Posterior cingulate gyrus (tissue), 11 donors: ENCODE results near the gene PPP1R3A.
"Not testable (repeated sequence)": the region's sequence is repeated elsewhere in the genome, so short reads cannot be mapped to it uniquely, and the experiment has no call there.

Experiments used
- DNase-seq, 10 donors: peaks; one replicate each; pipeline versions ENCODE4 v3.0.0 to v3.0.0-alpha.2; 2020 to 2021; ENCODE audit warnings: mixed read lengths in 3 of 10
- intact Hi-C: fragments of 100-400 bp; cut with DNase I; formaldehyde crosslinking; loops from one replicate; pipeline ENCODE4 v1.15.1; 2023

PPP1R3A gene, protein sequence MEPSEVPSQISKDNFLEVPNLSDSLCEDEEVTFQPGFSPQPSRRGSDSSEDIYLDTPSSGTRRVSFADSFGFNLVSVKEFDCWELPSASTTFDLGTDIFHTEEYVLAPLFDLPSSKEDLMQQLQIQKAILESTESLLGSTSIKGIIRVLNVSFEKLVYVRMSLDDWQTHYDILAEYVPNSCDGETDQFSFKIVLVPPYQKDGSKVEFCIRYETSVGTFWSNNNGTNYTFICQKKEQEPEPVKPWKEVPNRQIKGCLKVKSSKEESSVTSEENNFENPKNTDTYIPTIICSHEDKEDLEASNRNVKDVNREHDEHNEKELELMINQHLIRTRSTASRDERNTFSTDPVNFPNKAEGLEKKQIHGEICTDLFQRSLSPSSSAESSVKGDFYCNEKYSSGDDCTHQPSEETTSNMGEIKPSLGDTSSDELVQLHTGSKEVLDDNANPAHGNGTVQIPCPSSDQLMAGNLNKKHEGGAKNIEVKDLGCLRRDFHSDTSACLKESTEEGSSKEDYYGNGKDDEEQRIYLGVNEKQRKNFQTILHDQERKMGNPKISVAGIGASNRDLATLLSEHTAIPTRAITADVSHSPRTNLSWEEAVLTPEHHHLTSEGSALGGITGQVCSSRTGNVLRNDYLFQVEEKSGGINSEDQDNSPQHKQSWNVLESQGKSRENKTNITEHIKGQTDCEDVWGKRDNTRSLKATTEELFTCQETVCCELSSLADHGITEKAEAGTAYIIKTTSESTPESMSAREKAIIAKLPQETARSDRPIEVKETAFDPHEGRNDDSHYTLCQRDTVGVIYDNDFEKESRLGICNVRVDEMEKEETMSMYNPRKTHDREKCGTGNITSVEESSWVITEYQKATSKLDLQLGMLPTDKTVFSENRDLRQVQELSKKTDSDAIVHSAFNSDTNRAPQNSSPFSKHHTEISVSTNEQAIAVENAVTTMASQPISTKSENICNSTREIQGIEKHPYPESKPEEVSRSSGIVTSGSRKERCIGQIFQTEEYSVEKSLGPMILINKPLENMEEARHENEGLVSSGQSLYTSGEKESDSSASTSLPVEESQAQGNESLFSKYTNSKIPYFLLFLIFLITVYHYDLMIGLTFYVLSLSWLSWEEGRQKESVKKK

DNA sequence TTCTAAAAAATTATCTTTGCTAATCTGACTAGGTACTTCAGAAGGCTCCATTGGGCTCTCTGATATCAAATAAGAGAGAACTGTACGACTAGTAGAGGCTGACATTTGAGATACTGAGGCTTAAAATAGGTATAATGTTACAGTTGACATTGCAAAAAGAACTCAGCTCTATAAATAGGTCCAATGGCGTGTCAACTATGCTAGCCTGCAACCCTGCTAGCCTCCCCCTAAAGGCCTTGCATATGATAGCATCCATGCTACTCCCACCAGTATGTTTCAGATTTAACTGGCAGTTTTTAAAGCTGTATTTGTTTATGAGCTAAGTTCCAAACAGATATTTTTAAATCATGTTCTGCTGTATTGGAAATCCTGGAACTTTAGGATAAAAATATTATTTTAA lies at the start of gene PPP1R3A:
Gene PPP1R3A, minus strand, starts transcription at position 64 of the 400 bp plus-strand sequence. Its CDS starts 13 bp downstream, at position 51.
- intact Hi-C loops: no loop called here
- DNase-seq: no peak

DNA sequence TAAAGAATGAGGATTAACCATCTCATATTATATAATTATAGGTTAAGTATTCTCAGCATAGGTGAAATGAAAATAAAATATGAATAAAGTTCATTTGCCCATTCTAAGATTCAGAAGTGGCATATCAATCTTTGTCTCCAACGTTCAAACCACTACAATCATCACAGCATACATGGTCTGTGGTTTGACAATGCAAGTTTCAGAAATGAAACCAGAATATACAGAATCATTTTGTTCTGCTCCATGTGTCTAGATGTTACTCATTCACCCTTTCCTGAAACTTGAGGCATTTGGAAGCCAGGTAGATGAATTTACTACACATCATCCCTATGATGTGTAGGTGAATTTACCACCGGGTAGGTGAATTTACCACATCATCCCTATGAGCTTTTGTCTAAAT lies 44.5 kb upstream of the PPP1R3A start:
- intact Hi-C loops: no loop called here
- DNase-seq: no peak

DNA sequence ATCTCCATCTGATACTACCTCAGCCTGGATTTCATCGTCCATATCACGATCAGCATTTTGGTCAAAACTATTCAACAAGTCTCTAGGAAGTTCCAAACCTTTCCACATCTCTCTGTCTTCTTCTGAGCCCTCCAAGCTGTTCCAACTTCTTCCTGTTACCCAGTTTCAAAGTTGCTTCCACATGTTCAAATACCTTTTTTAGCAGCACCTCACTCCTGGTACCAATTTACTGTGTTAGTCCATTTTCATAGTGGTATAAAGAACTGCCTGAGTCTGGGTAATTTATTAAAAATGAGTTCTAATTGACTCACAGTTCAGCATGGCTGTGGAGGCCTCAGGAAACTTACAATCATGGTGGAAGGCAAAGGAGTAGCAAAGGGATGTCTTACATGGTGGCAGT lies 41.1 kb upstream of the PPP1R3A start:
- no peak for DNase-seq
- intact Hi-C loops: no loop called here

DNA sequence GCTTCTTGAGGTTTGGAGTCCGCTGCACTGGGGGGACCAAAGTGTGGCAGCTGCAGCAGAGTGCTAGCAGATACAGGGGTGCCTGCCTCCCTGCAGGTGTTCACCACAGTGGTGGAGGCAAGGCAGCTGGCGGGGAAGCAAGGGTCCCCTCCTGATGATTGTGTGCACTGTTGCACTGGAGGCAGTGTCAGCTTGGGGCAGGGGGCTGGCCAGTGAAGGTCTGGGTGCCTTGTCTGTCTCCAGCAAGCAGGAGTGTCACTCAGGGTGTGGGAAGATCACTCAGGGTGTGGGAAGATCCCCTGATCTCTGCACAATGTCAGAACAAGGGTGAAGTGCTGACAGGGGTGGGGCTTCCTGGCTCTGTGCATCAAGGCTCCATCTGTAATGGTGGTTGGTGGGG lies 36.3 kb upstream of the PPP1R3A start:
- intact Hi-C loops: no loop called here
- peak in 1 of 10 donors; percentile 72 for DNase-seq

DNA sequence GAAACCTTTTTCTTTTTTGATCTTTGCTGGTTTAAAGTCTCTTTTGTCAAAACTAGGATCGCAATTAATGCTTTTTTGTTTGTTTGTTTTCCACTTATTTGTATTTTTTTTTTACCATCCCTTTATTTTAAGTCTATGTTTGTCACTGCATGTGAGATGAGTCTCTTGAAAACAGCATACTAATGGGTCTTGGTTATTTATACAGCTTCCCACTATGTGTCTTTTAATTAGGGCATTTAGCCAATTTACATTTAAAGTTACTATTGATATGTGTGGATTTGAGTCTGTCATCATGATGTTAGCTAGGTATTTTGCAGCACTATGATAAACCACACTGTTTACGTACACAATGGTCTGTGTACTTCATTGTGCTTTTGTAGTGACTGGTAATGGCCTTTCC lies 34.7 kb upstream of the PPP1R3A start:
- no peak for DNase-seq

DNA sequence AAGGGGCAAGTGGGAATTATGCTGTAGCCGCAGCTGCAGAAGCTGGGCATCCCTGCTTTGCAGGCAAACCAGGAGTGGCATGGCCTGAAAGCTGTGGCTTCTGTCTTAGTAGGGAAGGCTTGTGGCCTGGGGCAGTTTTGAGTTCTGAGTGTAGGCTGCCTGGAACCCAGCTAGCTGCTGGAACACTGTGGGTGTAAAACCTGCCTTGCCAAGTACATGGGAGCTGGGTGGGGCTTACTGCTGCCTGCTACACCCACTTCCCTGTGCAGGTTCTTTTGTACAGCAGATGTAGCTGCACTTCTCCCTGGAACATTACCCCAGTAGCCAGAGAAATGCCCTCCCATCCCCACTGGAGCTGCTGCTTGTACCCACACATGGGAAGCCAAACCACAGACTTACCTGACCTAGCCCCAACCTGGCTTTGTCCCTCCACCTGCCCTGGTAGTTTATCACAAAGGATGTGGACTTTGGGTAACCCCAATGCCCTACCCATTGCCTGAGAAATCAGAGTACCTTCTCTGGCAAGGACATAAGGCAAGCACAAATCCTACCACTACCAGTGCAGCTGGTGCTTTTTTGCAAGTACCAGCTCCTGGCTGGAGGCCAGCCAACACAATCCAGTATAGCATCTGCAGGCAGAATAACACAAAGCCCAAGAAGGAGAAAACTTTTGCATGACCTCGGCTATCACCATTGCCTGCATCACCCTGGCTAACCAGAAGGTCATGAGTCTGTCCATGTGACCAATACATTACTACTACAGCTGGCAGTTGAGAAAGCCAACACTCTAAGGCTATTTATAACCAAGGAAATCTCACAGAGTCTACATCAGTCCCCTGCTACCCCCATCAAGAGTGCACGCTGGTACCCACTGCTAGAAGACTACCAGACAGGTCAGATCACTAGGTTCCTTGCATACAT lies 26.5 kb upstream of the PPP1R3A start:
- intact Hi-C loops: no loop called here
- DNase-seq: peak in 8 of 10 donors; percentile 52 to 94 (median 76)

More for the DNA sequence above, 34.7 kb upstream of the PPP1R3A start:
- intact Hi-C loops: no loop called here

DNA sequence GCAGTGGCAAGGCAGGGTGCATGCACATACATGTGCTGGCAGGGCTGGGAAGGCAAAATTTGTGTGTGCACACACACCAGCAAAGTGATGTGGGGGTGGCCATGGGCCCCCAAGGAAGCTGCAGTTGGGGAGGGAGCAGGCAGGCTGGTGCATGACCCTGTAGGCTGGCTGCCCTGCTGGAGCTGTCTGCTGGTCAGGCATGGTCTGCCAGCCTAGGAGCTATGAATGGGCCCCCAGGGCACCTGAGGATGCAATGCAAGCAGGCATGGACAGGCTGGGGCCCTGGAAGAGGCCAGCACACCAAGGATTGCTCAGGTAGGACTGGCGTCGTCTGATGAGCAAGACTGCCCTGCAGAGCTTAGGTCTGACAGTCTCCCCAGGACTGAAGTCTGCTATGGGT lies 18.2 kb upstream of the PPP1R3A start:
- DNase-seq: peak in 2 of 10 donors; percentile 5 to 64
- intact Hi-C loops: no loop called here

DNA sequence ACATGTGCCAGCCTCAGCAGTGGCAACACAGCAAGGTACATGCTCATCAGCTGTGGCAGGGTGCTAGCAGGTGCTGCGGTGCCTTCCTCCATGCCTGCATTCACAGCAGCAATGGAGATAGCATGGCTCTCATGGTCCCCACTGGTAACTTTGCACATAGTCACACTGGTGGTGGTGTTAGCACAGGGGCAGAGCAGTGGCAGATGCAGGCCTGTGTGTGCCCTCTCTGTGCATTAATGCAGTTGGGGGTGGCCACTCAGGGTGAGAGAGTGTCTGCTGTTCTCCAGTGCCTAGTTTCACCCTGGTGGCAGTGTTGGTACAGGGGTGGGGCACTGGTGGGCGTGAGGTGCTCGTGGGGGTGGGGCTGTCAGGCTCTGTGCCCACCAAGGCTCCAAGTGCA lies 17.7 kb upstream of the PPP1R3A start:
- intact Hi-C loops: no loop called here
- DNase-seq: peak in 1 of 10 donors; percentile 31

DNA sequence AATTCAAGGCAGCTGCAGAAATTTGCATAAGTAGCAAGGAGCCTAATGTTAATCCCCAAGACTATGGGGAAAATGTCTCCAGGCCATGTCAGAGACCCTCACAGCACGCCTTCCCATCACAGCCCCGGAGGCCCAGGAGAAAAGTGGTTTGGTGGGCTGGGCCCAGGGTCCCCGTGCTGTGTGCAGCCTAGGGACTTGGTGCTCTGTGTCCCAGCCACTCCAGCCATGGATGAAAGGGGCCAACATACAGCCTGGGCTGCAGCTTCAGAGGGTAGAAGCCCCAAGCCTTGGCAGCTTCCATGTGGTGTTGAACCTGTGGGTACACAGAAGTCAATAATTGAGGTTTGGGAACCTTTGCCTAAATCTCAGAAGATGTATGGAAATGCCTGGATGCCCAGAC lies 10.6 kb upstream of the PPP1R3A start:
- peak in 1 of 10 donors; percentile 39 for DNase-seq
- intact Hi-C loops: not testable (repeated sequence)

DNA sequence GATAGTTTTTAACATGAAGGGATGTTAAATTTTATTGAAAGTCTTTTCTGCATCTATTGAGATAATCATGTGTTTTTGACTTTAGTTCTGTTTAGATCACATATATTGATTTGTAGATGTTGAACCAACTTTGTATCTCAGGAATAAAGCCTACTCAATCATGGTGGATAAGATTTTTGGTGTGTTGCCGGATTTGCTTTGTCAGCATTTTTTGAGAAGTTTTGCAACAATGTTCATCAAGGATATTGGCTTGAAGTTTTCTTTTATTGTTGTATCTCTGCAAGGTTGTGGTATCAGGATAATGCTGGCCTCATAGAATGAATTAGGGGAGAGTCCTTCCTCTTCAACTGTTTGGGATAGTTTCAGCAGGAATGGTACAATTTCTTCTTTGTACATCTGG lies 9.3 kb upstream of the PPP1R3A start:
- intact Hi-C loops: no loop called here
- no peak for DNase-seq

DNA sequence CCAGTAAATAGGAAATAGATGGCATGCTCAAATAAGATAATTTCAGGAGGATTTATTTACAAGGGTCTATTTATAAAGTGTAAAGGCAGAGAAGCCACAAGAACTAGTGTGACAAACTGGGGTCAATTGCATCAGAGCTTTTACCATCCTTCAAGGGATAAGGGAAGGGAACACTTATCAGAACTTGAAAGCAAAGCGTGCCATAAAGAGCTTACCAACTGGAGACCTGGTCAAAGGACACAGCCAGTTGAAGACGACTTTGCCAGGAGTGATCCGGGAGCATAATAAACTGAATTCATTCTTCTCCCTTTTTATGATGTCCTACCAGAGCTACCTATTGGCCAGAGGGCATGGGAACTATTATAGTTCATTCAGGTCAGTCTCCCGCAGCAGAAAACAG lies 3.2 kb upstream of the PPP1R3A start:
- no peak for DNase-seq
- intact Hi-C loops: no loop called here

DNA sequence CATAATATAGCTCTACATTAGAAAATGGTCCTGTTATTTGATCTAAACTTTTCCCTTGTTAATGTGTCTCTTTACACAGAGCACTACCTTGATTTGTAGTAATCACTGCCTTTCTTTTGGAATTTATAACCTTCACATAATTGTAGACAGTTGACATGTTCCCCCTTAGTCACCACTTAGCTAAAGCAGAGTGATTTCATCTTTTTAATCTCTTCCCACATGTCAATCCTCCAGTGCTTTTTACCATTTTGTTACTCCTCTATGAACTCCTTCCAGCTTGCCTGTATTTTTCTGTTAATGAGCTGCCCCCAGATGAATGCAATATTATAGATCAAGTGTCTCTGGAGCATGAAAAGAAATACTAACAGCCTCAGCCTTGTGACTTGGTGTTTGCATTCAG lies 2.6 kb upstream of the PPP1R3A start:
- intact Hi-C loops: no loop called here
- DNase-seq: no peak

DNA sequence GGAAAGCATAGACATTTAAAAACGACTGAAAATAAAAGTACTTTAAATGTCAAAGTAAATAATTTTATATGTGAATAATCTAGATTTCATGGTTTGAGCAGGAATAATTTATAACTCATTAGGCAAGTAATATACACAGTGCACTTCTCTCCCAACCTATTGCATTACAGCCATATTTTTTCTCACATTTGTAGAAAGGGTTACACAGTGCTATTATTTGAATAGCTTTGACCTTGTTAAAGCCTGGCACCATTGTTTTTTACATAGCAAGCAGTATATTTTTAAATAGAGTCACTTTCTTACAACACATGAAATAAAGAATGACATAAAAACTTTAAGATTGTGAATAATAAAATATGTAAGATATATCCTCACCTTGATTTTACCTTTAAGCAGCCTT lies 969 bp downstream of the PPP1R3A start:
- DNase-seq: no peak
- intact Hi-C loops: no loop called here

DNA sequence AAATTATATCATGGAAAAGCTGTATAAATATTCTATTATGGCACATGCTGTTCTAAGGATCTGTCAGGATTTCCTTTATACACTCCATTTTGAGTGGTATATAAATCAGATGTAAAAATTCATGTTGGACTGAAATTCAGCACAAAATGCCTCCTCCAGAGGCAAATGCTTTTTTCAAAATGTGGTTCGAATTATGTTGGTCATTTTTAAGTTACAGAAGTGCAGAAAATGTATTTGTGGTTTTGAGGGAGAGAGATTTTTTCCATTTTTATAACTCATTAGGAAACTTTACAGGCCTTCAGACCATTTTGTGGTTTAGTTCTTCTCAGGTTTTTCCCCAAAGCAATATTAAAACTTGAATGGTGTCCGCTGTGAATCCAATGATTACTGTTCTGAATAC lies 2.9 kb downstream of the PPP1R3A start:
- DNase-seq: no peak
- intact Hi-C loops: no loop called here

DNA sequence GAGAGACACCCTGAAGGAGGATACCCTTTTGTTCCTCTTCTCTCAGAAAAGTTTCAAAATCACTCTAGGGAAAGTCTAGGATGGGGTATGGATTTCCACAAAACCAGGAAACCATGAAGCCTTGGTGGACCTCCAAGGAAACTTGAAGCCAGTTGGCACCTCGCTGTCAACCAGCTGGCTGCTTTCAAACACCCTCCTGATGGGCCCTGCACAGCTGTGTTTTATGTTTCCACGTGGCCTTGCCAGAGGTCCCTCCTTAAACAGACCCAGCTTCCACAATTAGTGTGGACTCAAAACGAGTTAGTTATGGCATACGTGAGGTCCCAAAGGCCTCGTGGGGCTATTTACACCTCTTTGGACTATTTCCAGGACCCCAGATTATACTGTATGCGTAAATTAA lies 5.9 kb downstream of the PPP1R3A start:
- intact Hi-C loops: no loop called here
- no peak for DNase-seq

DNA sequence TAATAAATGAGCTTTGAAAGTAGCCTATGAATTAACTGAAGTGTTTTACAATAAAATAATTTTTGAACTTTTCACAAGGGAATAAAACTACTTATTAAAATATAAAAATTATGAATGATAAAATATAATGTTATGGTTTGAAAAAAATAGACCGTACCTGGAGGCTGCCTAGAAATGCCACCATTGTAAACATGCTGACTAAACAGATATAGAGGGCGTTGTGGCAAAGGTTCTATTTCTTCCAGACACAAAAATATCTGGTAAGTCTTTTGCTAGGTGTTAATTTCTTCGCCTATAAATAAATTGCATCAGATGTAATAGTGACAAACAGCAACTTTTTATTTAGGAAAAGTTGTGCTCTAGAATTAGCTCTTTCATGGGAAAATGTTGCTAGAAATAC lies 11.2 kb downstream of the PPP1R3A start:
- DNase-seq: no peak
- intact Hi-C loops: no loop called here

DNA sequence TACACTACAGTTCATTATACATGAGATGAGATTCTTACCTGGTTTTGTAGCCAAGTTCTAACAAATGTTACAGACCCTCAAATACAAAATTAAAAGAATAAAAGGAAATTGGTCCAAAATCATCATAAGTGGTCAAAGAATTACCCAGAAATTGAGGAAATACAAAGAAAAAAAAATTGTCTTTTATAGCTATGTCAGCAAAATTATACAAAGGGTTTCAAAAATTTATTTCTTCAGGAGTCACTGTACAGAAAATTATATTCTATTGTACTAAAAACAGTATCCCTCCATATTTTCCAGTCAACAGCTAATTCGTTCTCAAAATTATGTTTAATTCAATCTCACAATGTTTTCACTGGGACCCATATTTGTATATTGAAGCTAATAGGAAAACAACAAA lies 14.3 kb downstream of the PPP1R3A start:
- no peak for DNase-seq
- intact Hi-C loops: no loop called here

DNA sequence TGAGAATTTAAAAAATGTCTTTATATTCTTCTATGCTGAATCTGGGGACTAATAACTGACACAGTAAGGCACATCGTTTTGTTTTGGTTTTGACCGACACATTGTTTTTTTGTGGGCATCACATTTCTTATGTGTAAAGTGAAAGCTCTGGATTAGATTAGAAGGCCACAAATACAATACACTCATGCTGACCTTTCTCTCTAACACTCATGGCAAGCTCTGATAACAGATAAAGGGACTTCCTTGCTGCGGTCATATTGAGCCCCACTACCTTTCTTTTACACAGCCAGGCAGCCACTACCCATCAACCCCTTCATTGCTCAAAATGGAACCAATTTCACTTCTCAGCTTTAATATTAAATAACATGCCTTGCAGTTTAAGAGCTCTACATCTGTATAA lies 26.0 kb downstream of the PPP1R3A start:
- intact Hi-C loops: no loop called here

DNA sequence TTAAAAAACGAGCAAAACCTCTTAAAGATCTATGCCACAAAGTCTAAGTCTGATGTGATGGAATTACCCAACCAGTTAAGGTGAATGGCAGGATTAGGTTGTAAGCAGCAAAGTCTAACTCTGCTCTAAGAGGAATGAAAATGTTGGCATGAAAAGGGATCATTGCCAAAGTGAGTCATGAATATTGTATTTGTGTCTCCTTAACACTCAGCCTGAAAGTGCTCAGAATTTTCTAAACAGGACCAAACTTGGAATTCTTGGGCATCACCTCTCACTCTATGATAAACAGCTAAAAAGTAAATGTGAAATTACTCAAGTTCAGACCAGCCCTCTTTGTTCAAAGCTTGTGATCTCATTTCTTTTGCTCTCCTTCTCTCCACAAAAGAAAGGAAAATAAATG lies 27.0 kb downstream of the PPP1R3A start:
- DNase-seq: no peak
- intact Hi-C loops: no loop called here

More for the DNA sequence above, 26.0 kb downstream of the PPP1R3A start:
- no peak for DNase-seq

DNA sequence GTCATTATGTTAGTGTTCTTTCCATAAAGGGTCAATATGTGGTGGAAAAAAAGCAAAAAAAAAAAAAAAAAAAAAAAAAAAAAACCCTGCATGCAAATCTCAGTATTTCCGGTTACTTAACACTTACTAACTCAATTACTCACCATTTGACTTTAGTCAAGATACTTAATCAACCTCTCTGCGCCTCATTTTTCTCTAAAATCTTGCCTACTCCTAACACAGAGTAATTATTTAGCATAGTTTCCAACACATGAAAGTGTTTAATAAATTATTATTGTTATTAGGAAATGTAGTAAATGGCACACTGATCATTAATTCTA lies 27.8 kb downstream of the PPP1R3A start:
- no peak for DNase-seq
- intact Hi-C loops: no loop called here
